MM.1S (cell line): ENCODE measurements around the gene IFT122.

Experiments used
- DNase-seq: peaks from one replicate; pipeline ENCODE4 v3.0.0-alpha.2; 2015
- H2AFZ ChIP-seq: fragments of 300-600 bp; sonication (generic); 2 replicates; pipeline ENCODE4 v1.6.0; 2016; ENCODE audit warnings: antibody characterized with exemption, low read length
- H3F3A ChIP-seq: fragments of 300-600 bp; sonication (generic); 2 replicates; pipeline ENCODE4 v1.6.1; 2016; ENCODE audit warnings: mild to moderate bottlenecking, antibody characterized with exemption, low read length, moderate library complexity, mixed read lengths; ENCODE audit not compliant: insufficient read depth
- H3K27ac ChIP-seq: fragments of 300-600 bp; sonication (generic); 2 replicates; pipeline ENCODE4 v1.5.1; 2016; ENCODE audit warnings: mild to moderate bottlenecking, low read length
- H3K27me3 ChIP-seq: fragments of 300-600 bp; sonication (generic); replicated peaks from 2 replicates; pipeline ENCODE4 v1.6.0; 2016; ENCODE audit warnings: low read length; ENCODE audit not compliant: insufficient read depth
- H3K36me3 ChIP-seq: fragments of 300-600 bp; sonication (generic); replicated peaks from 2 replicates; pipeline ENCODE4 v1.6.1; 2016; ENCODE audit warnings: mild to moderate bottlenecking, low read length, mixed read lengths; ENCODE audit not compliant: insufficient read depth
- H3K4me1 ChIP-seq: fragments of 300-600 bp; sonication (generic); 2 replicates; pipeline ENCODE4 v1.6.1; 2016; ENCODE audit warnings: low read length, mixed read lengths
- H3K4me2 ChIP-seq: fragments of 300-600 bp; sonication (generic); 2 replicates; pipeline ENCODE4 v1.6.0; 2016; ENCODE audit warnings: low read depth, low read length
- H3K4me3 ChIP-seq: fragments of 300-600 bp; sonication (generic); 2 replicates; pipeline ENCODE4 v1.5.1; 2016; ENCODE audit warnings: low read length, mixed read lengths
- H3K79me2 ChIP-seq: fragments of 300-600 bp; sonication (generic); 2 replicates; pipeline ENCODE4 v1.6.1; 2016; ENCODE audit warnings: mixed run types, low read length, mixed read lengths
- H3K9ac ChIP-seq: fragments of 300-600 bp; sonication (generic); 2 replicates; pipeline ENCODE4 v1.6.1; 2016; ENCODE audit warnings: low read length, mixed read lengths
- H3K9me2 ChIP-seq: fragments of 300-600 bp; sonication (generic); replicated peaks from 2 replicates; pipeline ENCODE4 v1.6.1; 2016; ENCODE audit warnings: mild to moderate bottlenecking, low read length, mixed read lengths; ENCODE audit not compliant: insufficient read depth
- H3K9me3 ChIP-seq: fragments of 300-600 bp; sonication (generic); replicated peaks from 2 replicates; pipeline ENCODE4 v1.6.1; 2016; ENCODE audit warnings: mild to moderate bottlenecking, low read length, mixed read lengths; ENCODE audit not compliant: insufficient read depth
- H4K20me1 ChIP-seq: fragments of 300-600 bp; sonication (generic); 2 replicates; pipeline ENCODE4 v1.6.1; 2016; ENCODE audit warnings: mild to moderate bottlenecking, low read length, moderate library complexity, mixed read lengths; ENCODE audit not compliant: insufficient read depth
- CTCF ChIP-seq: fragments of 300-600 bp; sonication (generic); IDR thresholded peaks from 2 replicates; pipeline ENCODE4 v1.5.1; 2016; ENCODE audit warnings: antibody characterized with exemption, low read length, mixed read lengths
- EZH2 ChIP-seq: fragments of 300-600 bp; sonication (generic); optimal IDR thresholded peaks from 2 replicates; pipeline ENCODE3; 2017; ENCODE audit warnings: low read depth, mild to moderate bottlenecking, antibody characterized with exemption, low read length, mixed read lengths
- EZH2phosphoT487 ChIP-seq: fragments of 300-600 bp; sonication (generic); IDR thresholded peaks from 2 replicates; pipeline ENCODE4 v1.6.1; 2018; ENCODE audit warnings: antibody characterized with exemption, low read length

IFT122 gene

GRCh38 chr3:129549805-129550204, 109.8 kb downstream of the IFT122 start:
- H3K27ac ChIP-seq: no peak overlapping the region
- H3K9me2 ChIP-seq: no peaks in the 10 kb centered on the region
- no peak overlapping the region for H2AFZ ChIP-seq
- no peaks in the 10 kb centered on the region for H3K9me3 ChIP-seq
- H3K36me3 ChIP-seq: no peaks in the 10 kb centered on the region
- TF ChIP-seq EZH2: no peak
- TF ChIP-seq EZH2phosphoT487: no peak
- no peak for TF ChIP-seq CTCF
- no peak overlapping the region for H3K4me3 ChIP-seq
- no peaks in the 10 kb centered on the region for H3K4me1 ChIP-seq
- DNase-seq: no peak
- H4K20me1 ChIP-seq: no peaks in the 10 kb centered on the region
- no peaks in the 10 kb centered on the region for H3K27me3 ChIP-seq
- no peaks in the 10 kb centered on the region for H3K79me2 ChIP-seq
- H3K4me2 ChIP-seq: no peak overlapping the region
- H3K9ac ChIP-seq: no peak overlapping the region
- no peaks in the 10 kb centered on the region for H3F3A ChIP-seq

- Histone ChIP-seq H3F3A (no peaks in the 10 kb centered on the region), H2AFZ (no peak overlapping the region), H3K4me2 (no peak overlapping the region), H3K27ac (no peak overlapping the region), H4K20me1 (no peaks in the 10 kb centered on the region), H3K4me1 (no peaks in the 10 kb centered on the region), H3K79me2 (no peaks in the 10 kb centered on the region), H3K36me3 (no peaks in the 10 kb centered on the region), H3K9me3 (no peaks in the 10 kb centered on the region), H3K4me3 (no peak overlapping the region), H3K9me2 (no peaks in the 10 kb centered on the region), H3K27me3 (no peaks in the 10 kb centered on the region), H3K9ac (no peak overlapping the region)
- no peak for DNase-seq
- TF ChIP-seq EZH2phosphoT487 (no peak), CTCF (no peak), EZH2 (no peak)
These were observed 112.4 kb downstream of the IFT122 start for GRCh38 chr3:129552287-129553050.

- no peaks in the 10 kb centered on the region for H3K4me1 ChIP-seq
- H3K36me3 ChIP-seq: no peaks in the 10 kb centered on the region
- H3K4me3 ChIP-seq: no peak overlapping the region
- DNase-seq: no peak
- TF ChIP-seq CTCF: no peak
- no peak for TF ChIP-seq EZH2phosphoT487
- TF ChIP-seq EZH2: no peak
- H3K9ac ChIP-seq: no peak overlapping the region
- no peaks in the 10 kb centered on the region for H3K9me3 ChIP-seq
- H3K79me2 ChIP-seq: no peaks in the 10 kb centered on the region
- H3K27ac ChIP-seq: no peak overlapping the region
- no peak overlapping the region for H3K4me2 ChIP-seq
- no peaks in the 10 kb centered on the region for H3F3A ChIP-seq
- H3K27me3 ChIP-seq: no peaks in the 10 kb centered on the region
- H4K20me1 ChIP-seq: no peaks in the 10 kb centered on the region
- no peak overlapping the region for H2AFZ ChIP-seq
- H3K9me2 ChIP-seq: no peaks in the 10 kb centered on the region
These were observed 113.1 kb downstream of the IFT122 start for GRCh38 chr3:129553171-129553570.
